HG03439 (cell line): ENCODE data around the gene KRT71.
"Not testable (repeated sequence)": the region's sequence is repeated elsewhere in the genome, so short reads cannot be mapped to it uniquely, and the experiment has no call there.

ENCODE experiments used
- ATAC-seq: cut with Tn5 transposase; IDR thresholded peaks from one replicate; pipeline ENCODE4 v1.9.1; 2021; ENCODE audit warnings: mild to moderate bottlenecking, moderate library complexity; ENCODE audit not compliant: unreplicated experiment

The KRT71 gene

GRCh38 chr12:52522346-52523011 lies 30.5 kb downstream of the KRT71 start:
- no peak for ATAC-seq

- ATAC-seq: no peak
Observed at GRCh38 chr12:52521568-52522266, 31.2 kb downstream of the KRT71 start.

- no peak for ATAC-seq
Observed at GRCh38 chr12:52521175-52521567, 31.8 kb downstream of the KRT71 start.

- ATAC-seq: no peak
Observed at GRCh38 chr12:52519826-52520662, 32.9 kb downstream of the KRT71 start, which contains the start of gene KRT5. TSS of gene KRT5 (minus strand) at chr12:52520394. CDS start at chr12:52520296, 98 bp downstream.

GRCh38 chr12:52519387-52519703 lies 33.6 kb downstream of the KRT71 start:
- no peak for ATAC-seq

GRCh38 chr12:52518574-52519386 lies 34.2 kb downstream of the KRT71 start:
- ATAC-seq: no peak

GRCh38 chr12:52517888-52518287 lies 35.1 kb downstream of the KRT71 start:
- no peak for ATAC-seq

- no peak for ATAC-seq
Observed at GRCh38 chr12:52517005-52517835, 35.7 kb downstream of the KRT71 start.

GRCh38 chr12:52515927-52516831 lies 36.8 kb downstream of the KRT71 start:
- ATAC-seq: no peak

GRCh38 chr12:52515319-52515646 lies 37.7 kb downstream of the KRT71 start:
- ATAC-seq: no peak

GRCh38 chr12:52514471-52515318 lies 38.2 kb downstream of the KRT71 start:
- ATAC-seq: no peak

GRCh38 chr12:52513736-52514135 lies 39.2 kb downstream of the KRT71 start:
- no peak for ATAC-seq

- no peak for ATAC-seq
Observed at GRCh38 chr12:52508211-52508610, 44.7 kb downstream of the KRT71 start.

- ATAC-seq: no peak
Observed at GRCh38 chr12:52506858-52507715, 45.9 kb downstream of the KRT71 start.

- no peak for ATAC-seq
Observed at GRCh38 chr12:52502877-52503276, 50.1 kb downstream of the KRT71 start.

GRCh38 chr12:52501490-52501889 lies 51.5 kb downstream of the KRT71 start:
- ATAC-seq: no peak

GRCh38 chr12:52500574-52500973 lies 52.4 kb downstream of the KRT71 start:
- ATAC-seq: not testable (repeated sequence)
